ENCODE results near the gene NFIX. TPM values are rescaled to one million over a fixed set of nuclear protein-coding genes. Genes with fewer than 3 reads are reported as not detected.
"Not testable (repeated sequence)": the region's sequence is repeated elsewhere in the genome, so short reads cannot be mapped to it uniquely, and the experiment has no call there.

NFIX gene
- total and polyA plus RNA-seq, 5 donors = 67.4 to 168 (median 146) TPM

- no peaks in the 10 kb centered on the region for H3K9me3 ChIP-seq (ENCODE audit: control insufficient read depth, low read length)
- H3K4me1 ChIP-seq (ENCODE audit: control insufficient read depth, insufficient read depth, low read length) = peaks cover 7% of the 10 kb centered on the region
- intact Hi-C loops (cut with DNase I) = no loop called here
- no peak overlapping the region for H3K4me3 ChIP-seq (ENCODE audit: low read length)
- 43% methylated on average over 12 of the region's 12 CpGs for WGBS
- no peaks in the 10 kb centered on the region for H3K27me3 ChIP-seq (ENCODE audit: control insufficient read depth, insufficient read depth)
- peak overlapping the region; percentile 9 for H3K27ac ChIP-seq (ENCODE audit: low read length)
- DNase-seq = peak in 1 of 3 donors; percentile 47
- ATAC-seq = peak in 1 of 2 donors; percentile 44
Observed at GRCh38 chr19:12952488-12953137, 42.7 kb upstream of the NFIX start.

DNA sequence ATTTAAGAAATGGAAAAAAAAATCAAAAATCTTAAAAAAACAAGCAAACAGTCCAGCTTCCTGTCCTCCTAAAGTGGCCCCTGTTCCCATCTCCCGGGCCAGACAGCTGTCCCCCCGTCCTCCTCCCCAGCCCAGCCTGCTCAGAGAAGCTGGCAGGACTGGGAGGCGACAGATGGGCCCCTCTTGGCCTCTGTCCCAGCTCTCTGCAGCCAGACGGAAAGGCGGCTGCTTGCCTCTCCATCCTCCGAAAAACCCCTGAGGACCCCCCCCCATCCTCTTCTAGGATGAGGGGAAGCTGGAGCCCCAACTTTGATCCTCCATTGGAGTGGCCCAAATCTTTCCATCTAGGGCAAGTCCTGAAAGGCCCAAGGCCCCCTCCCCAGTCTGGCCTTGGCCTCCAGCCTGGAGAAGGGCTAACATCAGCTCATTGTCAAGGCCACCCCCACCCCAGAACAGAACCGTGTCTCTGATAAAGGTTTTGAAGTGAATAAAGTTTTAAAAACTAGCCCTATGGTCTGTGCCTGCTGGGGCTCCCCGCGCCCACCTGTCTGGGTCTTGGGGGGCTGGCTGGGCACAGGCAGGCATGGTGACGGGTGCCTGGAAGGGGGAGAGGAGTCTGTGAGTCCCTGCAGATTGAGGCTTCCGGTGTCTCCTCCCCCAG, 42.0 kb upstream of the NFIX start:
- DNase-seq (peak; percentile 72 to 81 (median 78)), ATAC-seq (peak; percentile 19 to 49)
- 24% methylated on average over 11 of the region's 11 CpGs for WGBS
- H3K4me1 ChIP-seq (ENCODE audit: control insufficient read depth, insufficient read depth, low read length) = peaks cover 7% of the 10 kb centered on the region
- H3K9me3 ChIP-seq (ENCODE audit: control insufficient read depth, low read length) = no peaks in the 10 kb centered on the region
- intact Hi-C loops (cut with DNase I) = no loop called here
- peak overlapping the region; percentile 55 for H3K27ac ChIP-seq (ENCODE audit: low read length)
- no peak overlapping the region for H3K4me3 ChIP-seq (ENCODE audit: low read length)
- no peaks in the 10 kb centered on the region for H3K27me3 ChIP-seq (ENCODE audit: control insufficient read depth, insufficient read depth)

DNA sequence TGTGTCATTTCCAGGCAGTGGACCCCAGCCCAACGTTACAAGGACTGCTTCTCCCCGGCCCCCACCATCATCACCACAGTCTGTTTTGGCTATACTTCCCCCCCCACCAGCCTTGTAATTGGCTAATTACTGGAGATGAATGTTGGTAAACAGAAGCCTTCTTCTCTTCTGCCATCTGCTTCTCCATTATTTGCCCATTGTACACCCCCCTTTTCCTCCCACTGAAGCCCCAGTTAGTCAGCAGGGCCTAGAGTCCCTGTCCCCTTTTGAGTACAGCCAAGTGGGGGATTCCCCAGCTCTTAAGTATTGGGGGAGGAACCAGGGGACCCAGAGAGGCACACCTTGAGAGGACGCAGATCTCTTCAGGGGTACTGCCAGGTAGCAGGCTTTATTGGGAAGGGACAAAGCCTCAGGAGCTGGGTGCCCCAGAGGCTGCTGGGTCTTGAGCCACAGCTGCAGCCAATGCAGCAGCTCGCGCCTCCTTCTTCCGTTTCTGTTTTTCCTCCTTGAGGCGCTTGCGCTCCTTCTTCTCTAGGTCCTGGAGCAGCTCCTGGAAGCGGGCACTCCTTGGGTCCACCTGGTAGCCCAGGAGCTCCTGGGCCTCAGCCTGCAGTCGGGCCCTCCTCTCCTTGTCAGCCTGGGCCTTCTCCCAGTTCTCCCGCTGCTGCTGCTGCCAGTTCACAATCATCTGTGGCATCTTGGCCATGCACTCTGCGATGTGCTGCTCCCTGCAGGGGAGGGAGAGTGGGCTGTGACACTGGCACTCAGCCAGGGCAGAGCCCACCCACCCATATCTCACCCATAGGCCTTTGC, 41.3 kb upstream of the NFIX start:
- intact Hi-C loops (cut with DNase I) = no loop called here
- H3K4me3 ChIP-seq (ENCODE audit: low read length) = no peak overlapping the region
- no peaks in the 10 kb centered on the region for H3K27me3 ChIP-seq (ENCODE audit: control insufficient read depth, insufficient read depth)
- WGBS = 49% methylated on average over 12 of the region's 12 CpGs
- H3K9me3 ChIP-seq (ENCODE audit: control insufficient read depth, low read length) = no peaks in the 10 kb centered on the region
- ATAC-seq (no peak), DNase-seq (no peak)
- H3K27ac ChIP-seq (ENCODE audit: low read length) = peak overlapping the region; percentile 55
- peaks cover 7% of the 10 kb centered on the region for H3K4me1 ChIP-seq (ENCODE audit: control insufficient read depth, insufficient read depth, low read length)

DNA sequence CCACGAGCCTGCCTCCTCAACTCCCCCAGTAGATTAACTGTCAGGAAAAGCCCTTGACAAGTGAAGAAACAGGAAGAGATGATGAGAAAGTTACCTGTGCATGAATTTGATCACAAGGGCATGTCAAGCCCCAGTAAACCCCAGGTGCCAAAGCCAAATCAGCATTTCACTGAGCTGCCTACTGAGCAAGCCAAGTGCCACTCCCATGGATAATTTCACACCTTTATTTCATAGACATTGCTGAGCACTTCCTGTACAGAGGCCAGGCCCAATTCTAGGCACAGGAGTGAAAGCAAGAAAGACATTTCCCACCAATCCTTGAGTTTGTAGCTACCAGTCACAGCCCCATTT, 40.7 kb upstream of the NFIX start:
- peaks cover 7% of the 10 kb centered on the region for H3K4me1 ChIP-seq (ENCODE audit: control insufficient read depth, insufficient read depth, low read length)
- no peak for ATAC-seq

GRCh38 chr19:12955575-12955974, 39.7 kb upstream of the NFIX start:
- H3K4me3 ChIP-seq (ENCODE audit: low read length); H3K27ac ChIP-seq (ENCODE audit: low read length); H3K27me3 ChIP-seq (ENCODE audit: control insufficient read depth, insufficient read depth); H3K4me1 ChIP-seq (ENCODE audit: control insufficient read depth, insufficient read depth, low read length); H3K9me3 ChIP-seq (ENCODE audit: control insufficient read depth, low read length); ATAC-seq; intact Hi-C loops (cut with DNase I); DNase-seq: not testable (repeated sequence)
- WGBS = 86% methylated on average over 9 of the region's 9 CpGs

More for the DNA sequence above, 40.7 kb upstream of the NFIX start:
- Histone ChIP-seq H3K27ac (ENCODE audit: low read length) (no peak overlapping the region), H3K9me3 (ENCODE audit: control insufficient read depth, low read length) (no peaks in the 10 kb centered on the region), H3K4me3 (ENCODE audit: low read length) (no peak overlapping the region), H3K27me3 (ENCODE audit: control insufficient read depth, insufficient read depth) (no peaks in the 10 kb centered on the region)
- WGBS = 13% methylated on average over 1 of the region's 1 CpG
- no peak for DNase-seq
- intact Hi-C loops (cut with DNase I) = no loop called here

DNA sequence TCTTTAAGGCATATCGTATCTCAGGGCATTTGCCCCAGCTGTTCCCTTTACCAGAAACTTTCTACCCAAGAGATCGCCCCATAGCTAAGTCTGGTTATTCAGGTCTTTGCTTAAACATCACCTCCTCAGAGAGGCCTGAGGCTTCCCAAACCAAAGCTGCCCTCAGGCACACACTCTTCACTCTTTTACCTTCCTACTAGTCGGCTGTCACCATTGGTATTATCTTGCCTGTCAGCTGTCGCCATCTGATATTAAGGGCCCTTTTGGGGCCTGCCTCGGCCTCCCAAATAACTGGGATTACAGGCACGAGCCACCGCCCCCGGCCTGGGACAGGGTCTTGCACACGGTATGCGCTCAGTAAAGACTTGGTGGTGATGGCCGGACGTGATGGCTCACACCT, 39.3 kb upstream of the NFIX start:
- no peak overlapping the region for H3K4me3 ChIP-seq (ENCODE audit: low read length)
- WGBS = 55% methylated on average over 12 of the region's 12 CpGs
- intact Hi-C loops (cut with DNase I) = no loop called here
- ATAC-seq (no peak), DNase-seq (no peak)
- H3K27ac ChIP-seq (ENCODE audit: low read length) = no peak overlapping the region
- peaks cover 7% of the 10 kb centered on the region for H3K4me1 ChIP-seq (ENCODE audit: control insufficient read depth, insufficient read depth, low read length)
- no peaks in the 10 kb centered on the region for H3K27me3 ChIP-seq (ENCODE audit: control insufficient read depth, insufficient read depth)
- H3K9me3 ChIP-seq (ENCODE audit: control insufficient read depth, low read length) = no peaks in the 10 kb centered on the region

- DNase-seq (peak; percentile 85 to 94 (median 93)), ATAC-seq (peak; percentile 90 to 92)
- H3K4me1 ChIP-seq (ENCODE audit: control insufficient read depth, insufficient read depth, low read length) = peaks cover 7% of the 10 kb centered on the region
Observed at GRCh38 chr19:12956446-12957388, 38.6 kb upstream of the NFIX start, which contains the start of gene GADD45GIP1. TSS of gene GADD45GIP1 (minus strand) at chr19:12957223. CDS start at chr19:12957212, 11 bp downstream.

DNA sequence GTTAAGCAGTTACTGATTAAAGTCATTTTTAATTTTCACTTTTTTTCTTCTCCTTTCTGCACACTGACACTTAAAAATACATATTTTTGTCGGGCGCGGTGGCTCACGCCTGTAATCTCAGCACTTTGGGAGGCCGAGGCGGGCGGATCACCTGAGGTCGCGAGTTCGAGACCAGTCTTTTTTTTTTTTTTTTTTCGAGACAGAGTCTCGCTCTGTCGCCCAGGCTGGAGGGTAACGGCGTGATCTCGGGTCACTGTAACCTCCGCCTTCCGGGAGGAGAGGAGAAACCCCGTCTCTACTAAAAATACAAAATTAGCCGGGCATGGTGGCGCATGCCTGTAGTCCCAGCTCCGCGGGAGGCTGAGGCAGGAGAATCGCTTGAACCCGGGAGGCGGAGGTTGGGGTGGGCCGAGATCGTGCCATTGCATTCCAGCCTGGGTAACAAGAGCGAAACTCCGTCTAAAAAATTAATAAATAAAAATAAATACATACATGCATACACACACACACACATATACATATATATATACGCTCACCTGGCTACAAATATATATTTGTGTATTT, 37.8 kb upstream of the NFIX start:
- DNase-seq (peak in 2 of 3 donors; percentile 59 to 68), ATAC-seq (peak in 1 of 2 donors; percentile 6)
- H3K27ac ChIP-seq (ENCODE audit: low read length) = peak overlapping the region; percentile 62
- H3K9me3 ChIP-seq (ENCODE audit: control insufficient read depth, low read length); H3K4me1 ChIP-seq (ENCODE audit: control insufficient read depth, insufficient read depth, low read length); H3K27me3 ChIP-seq (ENCODE audit: control insufficient read depth, insufficient read depth); intact Hi-C loops (cut with DNase I): not testable (repeated sequence)
- peak overlapping the region; percentile 71 for H3K4me3 ChIP-seq (ENCODE audit: low read length)
- WGBS = 32% methylated on average over 31 of the region's 31 CpGs

More at GRCh38 chr19:12956446-12957388, 38.6 kb upstream of the NFIX start, which contains the start of gene GADD45GIP1:
- Histone ChIP-seq H3K27ac (ENCODE audit: low read length) (peak within 1 kb of the TSS; percentile 62), H3K9me3 (ENCODE audit: control insufficient read depth, low read length) (no peaks in the 10 kb centered on the region), H3K4me3 (ENCODE audit: low read length) (peak within 1 kb of the TSS; percentile 71), H3K27me3 (ENCODE audit: control insufficient read depth, insufficient read depth) (no peaks in the 10 kb centered on the region)
- intact Hi-C loops (cut with DNase I) = no loop called here
- whole genome bisulfite sequencing = 3% methylated on average over 84 of the region's 84 CpGs

DNA sequence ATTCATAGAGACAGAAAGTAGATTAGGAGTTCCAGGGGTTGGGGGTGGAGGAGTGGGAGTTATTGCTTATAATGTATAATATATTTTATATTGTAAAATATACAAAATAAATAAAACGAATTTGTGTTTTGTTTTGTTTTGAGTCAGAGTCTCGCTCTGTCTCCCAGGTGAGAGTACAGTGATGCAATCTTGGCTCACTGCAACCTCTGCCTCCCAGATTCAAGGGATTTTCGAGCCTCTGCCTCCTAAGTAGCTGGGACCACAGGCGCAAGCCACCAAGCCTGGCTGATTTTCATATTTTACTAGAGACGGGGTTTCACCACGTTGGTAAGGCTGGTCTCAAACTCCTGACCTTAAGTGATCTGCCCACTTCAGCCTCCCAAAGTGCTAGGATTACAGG, 35.8 kb upstream of the NFIX start:
- intact Hi-C loops (cut with DNase I) = no loop called here
- DNase-seq = no peak
- Histone ChIP-seq H3K9me3 (ENCODE audit: control insufficient read depth, low read length) (no peaks in the 10 kb centered on the region), H3K4me3 (ENCODE audit: low read length) (no peak overlapping the region), H3K27ac (ENCODE audit: low read length) (no peak overlapping the region), H3K27me3 (ENCODE audit: control insufficient read depth, insufficient read depth) (no peaks in the 10 kb centered on the region), H3K4me1 (ENCODE audit: control insufficient read depth, insufficient read depth, low read length) (no peaks in the 10 kb centered on the region)
- no peak for ATAC-seq
- WGBS = 69% methylated on average over 6 of the region's 6 CpGs

All from right cardiac atrium (tissue), 5 donors.